Panc1 (cell line): Measurements from ENCODE around the gene TSC22D1. TPM values are rescaled to one million over a fixed set of nuclear protein-coding genes. Genes with fewer than 3 reads are reported as not detected.

Source experiments
- ATAC-seq: fragments of 200-7000 bp; cut with Tn5 transposase; 2 replicates; pipeline ENCODE4 v1.9.1; 2020; ENCODE audit warnings: mild to moderate bottlenecking, moderate library complexity
- BruUV-seq: library from RNA; stranded (reverse); fragments of 400-500 nt; replicated peaks from 2 replicates; lab custom pipeline; 2021; lab: Mats Ljungman, UMichigan
- CTCF ChIA-PET: fragments of 300-600 bp; sonication (Branson Sonifier 250); formaldehyde crosslinking; loops from one replicate; lab custom pipeline; 2022; ENCODE audit warnings: antibody characterized with exemption; lab: Charles Lee
- POLR2A ChIA-PET: fragments of 300-600 bp; sonication (Branson Sonifier 250); formaldehyde crosslinking; loops from one replicate; lab custom pipeline; 2022; ENCODE audit warnings: antibody characterized with exemption; lab: Charles Lee
- DNase-seq: peaks from one replicate; pipeline ENCODE4 v3.0.0-alpha.2; 2010; ENCODE audit warnings: low read depth, low spot score
- H3K27ac ChIP-seq: 2 replicates; pipeline ENCODE4 v1.5.1; 2011; ENCODE audit warnings: mild to moderate bottlenecking, low read length, inconsistent platforms
- H3K27me3 ChIP-seq: fragments of 200-500 bp; sonication (Bioruptor generic); 2 replicates; pipeline ENCODE4 v1.6.0; 2014; ENCODE audit warnings: low read length, inconsistent platforms; ENCODE audit not compliant: control insufficient read depth, insufficient read depth
- H3K36me3 ChIP-seq: fragments of 200-500 bp; sonication (Bioruptor generic); 2 replicates; pipeline ENCODE4 v1.5.1; 2014; ENCODE audit warnings: inconsistent platforms, mild to moderate bottlenecking, low read length, moderate library complexity; ENCODE audit not compliant: control insufficient read depth, insufficient read depth
- H3K4me1 ChIP-seq: 2 replicates; pipeline ENCODE4 v1.5.1; 2011; ENCODE audit warnings: inconsistent platforms, mild to moderate bottlenecking, low read length, moderate library complexity; ENCODE audit not compliant: control insufficient read depth, insufficient read depth
- H3K4me3 ChIP-seq, 2 experiments: 2 replicates each; pipeline ENCODE4 v1.5.1; 2011 to 2012; ENCODE audit warnings: low read depth in 2 of 2, low read length in 2 of 2, mild to moderate bottlenecking in 2 of 2, inconsistent platforms in 1 of 2, moderate library complexity in 1 of 2
- H3K9me3 ChIP-seq: fragments of 200-500 bp; sonication (Bioruptor generic); 2 replicates; pipeline ENCODE4 v1.5.1; 2014; ENCODE audit warnings: low read depth, mild to moderate bottlenecking, inconsistent platforms, low read length, moderate library complexity; ENCODE audit not compliant: control insufficient read depth, insufficient read depth
- CTCF ChIP-seq: fragments of 450-650 bp; IDR thresholded peaks from 2 replicates; pipeline ENCODE4 v1.5.1; 2017; ENCODE audit warnings: mild to moderate bottlenecking
- POLR2AphosphoS5 ChIP-seq: IDR thresholded peaks from 2 replicates; pipeline ENCODE4 v1.6.1; 2012; ENCODE audit warnings: mild to moderate bottlenecking, low read depth, low read length, moderate library complexity
- REST ChIP-seq, 2 experiments: IDR thresholded peaks; 2 replicates each; pipeline ENCODE4 v1.6.1; 2011 to 2012; ENCODE audit warnings: low read depth in 2 of 2, control low read depth in 1 of 2, low read length in 1 of 2, mild to moderate bottlenecking in 1 of 2, moderate library complexity in 1 of 2; ENCODE audit not compliant: insufficient read depth in 1 of 2
- SIN3A ChIP-seq: IDR thresholded peaks from 2 replicates; pipeline ENCODE4 v1.6.1; 2012; ENCODE audit warnings: low read depth, mild to moderate bottlenecking, low read length, moderate library complexity, borderline replicate concordance; ENCODE audit not compliant: insufficient read depth
- TCF7L2 ChIP-seq: IDR thresholded peaks from 2 replicates; pipeline ENCODE4 v1.6.1; 2011; ENCODE audit warnings: mild to moderate bottlenecking, low read depth, low read length, inconsistent platforms
- in situ Hi-C: cut with HindIII; loops from 2 replicates; pipeline ENCODE4 v1.10.0; 2016; ENCODE audit warnings: low sequenced_read_pairs, low pct_unique_long_range_greater_than_20kb
- intact Hi-C: fragments of 100-400 bp; cut with micrococcal nuclease; formaldehyde crosslinking; loops from one replicate; pipeline ENCODE4 v1.10.0; 2022; ENCODE audit not compliant: unreplicated experiment
- total RNA-seq: library from RNA; stranded (reverse); gene quantifications from one replicate; pipeline ENCODE4 v1.2.1, GENCODE V29; 2021; ENCODE audit not compliant: unreplicated experiment

TSC22D1 gene
- total RNA-seq, 1 experiment from 2014 or later = 31.8 TPM

GRCh38 chr13:44401577-44401976 is 174.6 kb downstream of the TSC22D1 start:
- in situ Hi-C loops (no loop called here), intact Hi-C loops (no loop called here)
- ATAC-seq (no peak), DNase-seq (no peak)
- Histone ChIP-seq H3K9me3 (no peaks in the 10 kb centered on the region), H3K36me3 (no peaks in the 10 kb centered on the region), H3K4me1 (peaks cover 5% of the 10 kb centered on the region; the same call in 1 of the 2 replicates), H3K4me3 (no peak overlapping the region), H3K27me3 (no peaks in the 10 kb centered on the region), H3K27ac (no peak overlapping the region)
- TF ChIP-seq SIN3A (no peak), POLR2AphosphoS5 (no peak), CTCF (no peak), TCF7L2 (no peak), REST (IDR thresholded peaks at IDR 0.05; ENCODE audit: insufficient read depth in 1 of 2, low read depth in 2 of 2, low read length in 1 of 2) (no peak)
- no TSS peak for BruUV-seq
- ChIA-PET CTCF (no interaction called here), POLR2A (no interaction called here)

GRCh38 chr13:44400736-44401135 is 175.4 kb downstream of the TSC22D1 start:
- intact Hi-C loops = no loop called here
- no peak for DNase-seq
- TF ChIP-seq REST (IDR thresholded peaks at IDR 0.05; ENCODE audit: insufficient read depth in 1 of 2, low read depth in 2 of 2, low read length in 1 of 2) (no peak), SIN3A (no peak), TCF7L2 (no peak), POLR2AphosphoS5 (no peak)
- no TSS peak for BruUV-seq
- Histone ChIP-seq H3K36me3 (no peaks in the 10 kb centered on the region), H3K9me3 (no peaks in the 10 kb centered on the region), H3K4me3 (no peak overlapping the region), H3K27me3 (no peaks in the 10 kb centered on the region), H3K27ac (no peak overlapping the region), H3K4me1 (peaks cover 5% of the 10 kb centered on the region; the same call in 1 of the 2 replicates)
- ATAC-seq = no peak
- in situ Hi-C loops = no loop called here
- POLR2A ChIA-PET = no interaction called here
- CTCF ChIA-PET = no interaction called here
